PC-3 (cell line): ENCODE data around the gene ARHGAP22. TPM values are rescaled to one million over a fixed set of nuclear protein-coding genes. Genes with fewer than 3 reads are reported as not detected.

Experiments
- ATAC-seq: fragments of 200-7000 bp; cut with Tn5 transposase; 2 replicates; pipeline ENCODE4 v1.9.1; 2020; ENCODE audit warnings: mild to moderate bottlenecking, moderate library complexity
- BruUV-seq: library from RNA; stranded (reverse); fragments of 400-500 nt; replicated peaks from 2 replicates; lab custom pipeline; 2021; lab: Mats Ljungman, UMichigan
- CTCF ChIA-PET: fragments of 300-600 bp; sonication (Branson Sonifier 250); formaldehyde crosslinking; loops from one replicate; lab custom pipeline; 2022; ENCODE audit warnings: antibody characterized with exemption; lab: Charles Lee
- POLR2A ChIA-PET: fragments of 300-600 bp; sonication (Branson Sonifier 250); formaldehyde crosslinking; loops from one replicate; lab custom pipeline; 2022; ENCODE audit warnings: antibody characterized with exemption; ENCODE audit not compliant: unreplicated experiment; lab: Charles Lee
- DNase-seq: peaks from one replicate; pipeline ENCODE4 v3.0.0-alpha.2; 2015
- H2AFZ ChIP-seq: fragments of 300-600 bp; sonication (generic); 2 replicates; pipeline ENCODE4 v1.6.0; 2016; ENCODE audit warnings: antibody characterized with exemption, low read length
- H3F3A ChIP-seq: fragments of 300-600 bp; sonication (generic); one replicate; pipeline ENCODE4 v1.6.0; 2017; ENCODE audit warnings: antibody characterized with exemption, low read length, control low read depth, mild to moderate bottlenecking; ENCODE audit not compliant: unreplicated experiment
- H3K27ac ChIP-seq: fragments of 300-600 bp; sonication (generic); 2 replicates; pipeline ENCODE4 v1.5.1; 2016; ENCODE audit warnings: mild to moderate bottlenecking, low read length
- H3K27me3 ChIP-seq: fragments of 300-600 bp; sonication (generic); 2 replicates; pipeline ENCODE4 v1.6.1; 2016; ENCODE audit warnings: low read length, mixed read lengths
- H3K36me3 ChIP-seq: fragments of 300-600 bp; sonication (generic); 2 replicates; pipeline ENCODE4 v1.6.1; 2016; ENCODE audit warnings: low read depth, mixed run types, low read length, mixed read lengths
- H3K4me1 ChIP-seq: fragments of 300-600 bp; sonication (generic); 2 replicates; pipeline ENCODE4 v1.5.1; 2016; ENCODE audit warnings: low read length; ENCODE audit not compliant: insufficient read depth
- H3K4me2 ChIP-seq: fragments of 300-600 bp; sonication (generic); 2 replicates; pipeline ENCODE4 v1.6.0; 2016; ENCODE audit warnings: low read length
- H3K4me3 ChIP-seq: fragments of 300-600 bp; sonication (generic); 2 replicates; pipeline ENCODE4 v1.5.1; 2016; ENCODE audit warnings: mild to moderate bottlenecking, low read length, mixed read lengths
- H3K79me2 ChIP-seq: fragments of 300-600 bp; sonication (generic); 2 replicates; pipeline ENCODE4 v1.6.1; 2017; ENCODE audit warnings: low read length, mixed read lengths
- H3K9ac ChIP-seq: fragments of 300-600 bp; sonication (generic); 2 replicates; pipeline ENCODE4 v1.6.0; 2016; ENCODE audit warnings: mild to moderate bottlenecking, low read length
- H3K9me2 ChIP-seq: fragments of 300-600 bp; sonication (generic); replicated peaks from 2 replicates; pipeline ENCODE4 v1.6.1; 2016; ENCODE audit warnings: mixed run types, low read length, mixed read lengths
- H3K9me3 ChIP-seq: fragments of 300-600 bp; sonication (generic); 2 replicates; pipeline ENCODE4 v1.6.1; 2016; ENCODE audit warnings: low read length, mixed read lengths
- H4K20me1 ChIP-seq: fragments of 300-600 bp; sonication (generic); 2 replicates; pipeline ENCODE4 v1.6.1; 2016; ENCODE audit warnings: low read length, mixed read lengths
- EZH2 ChIP-seq: fragments of 300-600 bp; sonication (generic); IDR thresholded peaks from one replicate; pipeline ENCODE4 v1.6.1; 2017; ENCODE audit warnings: antibody characterized with exemption, mild to moderate bottlenecking, low read length; ENCODE audit not compliant: unreplicated experiment
- EZH2phosphoT487 ChIP-seq: fragments of 300-600 bp; sonication (generic); IDR thresholded peaks from 2 replicates; pipeline ENCODE4 v1.6.1; 2018; ENCODE audit warnings: mild to moderate bottlenecking, antibody characterized with exemption, low read length, borderline replicate concordance
- intact Hi-C: fragments of 100-400 bp; cut with micrococcal nuclease; formaldehyde crosslinking; loops from 2 replicates; pipeline ENCODE4 v1.9.0; 2023
- total RNA-seq: library from RNA; depleted of rRNA; stranded (reverse); fragments of >200 nt; gene quantifications from 2 replicates; pipeline ENCODE4 v1.2.3, GENCODE V29; 2014
- TF ChIP-seq, protein P1 (sequence below): fragments of 300-600 bp; sonication (generic); conservative IDR thresholded peaks from 2 replicates; pipeline ENCODE4 v1.5.1; 2017; ENCODE audit warnings: antibody characterized with exemption, low read depth, mild to moderate bottlenecking, low read length

ARHGAP22 gene
- total RNA-seq, 1 experiment from 2014 or later, result 12.2 TPM

DNA sequence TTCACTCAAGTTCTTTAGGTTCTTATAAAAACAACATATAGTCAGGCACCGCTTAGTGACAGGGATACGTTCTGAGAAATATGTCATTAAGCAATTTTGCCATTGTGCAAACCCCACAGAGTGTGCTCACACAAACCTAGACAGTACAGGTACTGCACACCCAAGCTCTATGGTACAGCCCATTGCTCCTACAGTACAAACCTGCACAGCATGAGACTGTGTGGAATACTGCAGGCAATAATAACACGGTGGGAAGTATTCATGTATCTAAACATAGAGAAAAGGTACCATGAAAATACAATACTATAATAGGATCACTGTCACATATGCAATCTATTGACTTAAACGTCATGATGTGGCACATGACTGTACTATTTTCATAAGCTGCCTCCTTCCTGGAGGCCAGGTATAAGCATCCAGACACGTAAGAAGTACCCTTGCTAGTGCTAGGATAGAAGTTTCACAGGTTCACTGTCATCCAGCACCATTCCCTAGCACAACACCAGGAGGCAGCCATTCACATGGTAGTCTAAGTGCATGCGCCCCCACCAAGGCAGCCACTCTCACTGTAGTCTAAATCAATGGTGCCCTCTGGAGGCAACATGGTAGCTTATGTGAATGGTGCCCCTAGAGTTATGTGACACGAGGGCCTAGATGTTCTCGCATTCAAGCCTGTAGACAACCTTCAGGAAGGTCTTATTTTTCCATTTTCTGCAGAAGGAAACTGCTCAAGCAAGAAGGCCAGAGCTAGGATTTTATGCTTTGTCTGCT is 98.5 kb downstream of the ARHGAP22 start:
- TF ChIP-seq, protein P1, sequence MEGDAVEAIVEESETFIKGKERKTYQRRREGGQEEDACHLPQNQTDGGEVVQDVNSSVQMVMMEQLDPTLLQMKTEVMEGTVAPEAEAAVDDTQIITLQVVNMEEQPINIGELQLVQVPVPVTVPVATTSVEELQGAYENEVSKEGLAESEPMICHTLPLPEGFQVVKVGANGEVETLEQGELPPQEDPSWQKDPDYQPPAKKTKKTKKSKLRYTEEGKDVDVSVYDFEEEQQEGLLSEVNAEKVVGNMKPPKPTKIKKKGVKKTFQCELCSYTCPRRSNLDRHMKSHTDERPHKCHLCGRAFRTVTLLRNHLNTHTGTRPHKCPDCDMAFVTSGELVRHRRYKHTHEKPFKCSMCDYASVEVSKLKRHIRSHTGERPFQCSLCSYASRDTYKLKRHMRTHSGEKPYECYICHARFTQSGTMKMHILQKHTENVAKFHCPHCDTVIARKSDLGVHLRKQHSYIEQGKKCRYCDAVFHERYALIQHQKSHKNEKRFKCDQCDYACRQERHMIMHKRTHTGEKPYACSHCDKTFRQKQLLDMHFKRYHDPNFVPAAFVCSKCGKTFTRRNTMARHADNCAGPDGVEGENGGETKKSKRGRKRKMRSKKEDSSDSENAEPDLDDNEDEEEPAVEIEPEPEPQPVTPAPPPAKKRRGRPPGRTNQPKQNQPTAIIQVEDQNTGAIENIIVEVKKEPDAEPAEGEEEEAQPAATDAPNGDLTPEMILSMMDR, result peak; percentile 97
- no peak for TF ChIP-seq EZH2
- Histone ChIP-seq H3K9me3 (no peaks in the 10 kb centered on the region), H3K9me2 (no peaks in the 10 kb centered on the region), H2AFZ (no peak overlapping the region), H4K20me1 (no peaks in the 10 kb centered on the region), H3K4me2 (no peak overlapping the region), H3K9ac (no peak overlapping the region), H3F3A (no peaks in the 10 kb centered on the region), H3K36me3 (no peaks in the 10 kb centered on the region), H3K79me2 (no peaks in the 10 kb centered on the region), H3K4me1 (peaks cover 9% of the 10 kb centered on the region; the same call in 1 of the 2 replicates), H3K27me3 (no peaks in the 10 kb centered on the region), H3K4me3 (no peak overlapping the region), H3K27ac (no peak overlapping the region)
- DNase-seq (peak; percentile 83), ATAC-seq (peak; percentile 89)
- intact Hi-C loops, result loop anchor here (1.0 to 5.0 kb wide), 3 partner anchors 62 to 151 kb away; no protein-coding TSS in a partner anchor
- BruUV-seq, result no TSS peak
- POLR2A ChIA-PET, result no interaction called here
- CTCF ChIA-PET, result interaction anchor here (0.6 to 1.4 kb wide), 6 partner anchors 62 to 197 kb away, joined by 3 to 16 read pairs (median 6); no protein-coding TSS in a partner anchor

DNA sequence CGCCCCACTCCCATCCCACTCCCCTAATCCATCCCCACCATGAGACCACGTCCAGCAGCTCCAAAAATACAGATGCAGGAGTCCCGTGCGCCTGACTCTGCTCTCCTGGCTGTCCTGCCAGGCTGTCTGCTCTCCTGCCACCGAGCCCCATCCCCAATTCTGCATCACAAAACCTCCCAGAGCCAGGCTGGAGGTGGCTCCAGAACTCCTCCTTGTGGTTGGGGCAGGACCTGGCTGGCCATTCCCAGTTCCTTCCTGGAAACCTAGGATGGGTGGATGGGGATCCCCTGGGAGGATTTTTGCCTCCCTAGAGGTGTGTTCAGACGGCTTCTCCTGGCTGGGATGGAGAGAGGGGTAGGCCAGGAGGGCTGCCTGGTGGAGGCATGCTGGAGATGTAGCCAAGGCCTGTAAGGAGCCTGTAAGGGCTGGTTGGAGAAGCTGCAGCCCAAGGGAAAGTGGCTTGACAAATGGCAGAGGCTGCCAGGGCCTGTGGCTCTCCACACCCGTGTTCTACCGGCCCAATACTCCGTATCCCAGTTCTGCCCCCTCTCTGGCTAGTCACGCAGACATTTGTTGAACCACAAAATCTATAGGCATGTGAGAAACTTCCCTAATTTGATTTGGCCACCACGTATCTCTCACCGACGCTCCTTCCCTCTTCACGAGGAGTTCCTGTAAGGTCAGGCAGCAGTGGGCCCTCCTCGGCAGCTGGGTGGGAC is 99.3 kb downstream of the ARHGAP22 start:
- intact Hi-C loops, result loop anchor here (1.0 to 5.0 kb wide), 3 partner anchors 61 to 152 kb away; no protein-coding TSS in a partner anchor
- Histone ChIP-seq H3K27ac (no peak overlapping the region), H3F3A (no peaks in the 10 kb centered on the region), H4K20me1 (no peaks in the 10 kb centered on the region), H3K79me2 (no peaks in the 10 kb centered on the region), H2AFZ (no peak overlapping the region), H3K9ac (no peak overlapping the region), H3K4me1 (peaks cover 9% of the 10 kb centered on the region; the same call in 1 of the 2 replicates), H3K36me3 (no peaks in the 10 kb centered on the region), H3K4me3 (no peak overlapping the region), H3K9me3 (no peaks in the 10 kb centered on the region), H3K9me2 (no peaks in the 10 kb centered on the region), H3K27me3 (no peaks in the 10 kb centered on the region), H3K4me2 (no peak overlapping the region)
- ATAC-seq (no peak), DNase-seq (no peak)
- POLR2A ChIA-PET, result no interaction called here
- BruUV-seq, result no TSS peak
- CTCF ChIA-PET, result interaction anchor here (0.6 to 1.4 kb wide), 3 partner anchors 61 to 143 kb away, joined by 3 to 16 read pairs (median 8); no protein-coding TSS in a partner anchor
- no peak for TF ChIP-seq EZH2phosphoT487
- TF ChIP-seq, protein P1, result peak; percentile 48
